HepG2 (cell line): ENCODE data around the gene SPIB. TPM values are rescaled to one million over a fixed set of nuclear protein-coding genes. Genes with fewer than 3 reads are reported as not detected.

Experiments used
- ARNTL ChIP-seq: sonication (generic); formaldehyde crosslinking; IDR thresholded peaks from 2 replicates; pipeline ENCODE4 v1.4.0; 2020; ENCODE audit warnings: mild to moderate bottlenecking, missing genetic modification reagents
- E2F5 ChIP-seq: sonication (generic); formaldehyde crosslinking; conservative IDR thresholded peaks from 2 replicates; pipeline ENCODE4 v1.4.0; 2020; ENCODE audit warnings: missing genetic modification reagents
- GLI4 ChIP-seq: sonication (generic); formaldehyde crosslinking; IDR thresholded peaks from 2 replicates; pipeline ENCODE4 v1.5.1; 2020; ENCODE audit warnings: missing genetic modification reagents, mild to moderate bottlenecking, moderate library complexity, borderline replicate concordance
- MED13 ChIP-seq: sonication (generic); formaldehyde crosslinking; IDR thresholded peaks from 2 replicates; pipeline ENCODE4 v1.5.0; 2020; ENCODE audit warnings: missing genetic modification reagents
- NFATC3 ChIP-seq: sonication (generic); formaldehyde crosslinking; IDR thresholded peaks from 2 replicates; pipeline ENCODE4 v1.5.1; 2020; ENCODE audit warnings: mild to moderate bottlenecking, missing genetic modification reagents
- PAXIP1 ChIP-seq: sonication (generic); formaldehyde crosslinking; conservative IDR thresholded peaks from 2 replicates; pipeline ENCODE4 v1.4.0; 2020; ENCODE audit warnings: mild to moderate bottlenecking, missing genetic modification reagents, moderate library complexity
- PHF20 ChIP-seq: sonication (generic); formaldehyde crosslinking; IDR thresholded peaks from 2 replicates; pipeline ENCODE4 v1.5.0; 2020; ENCODE audit warnings: mild to moderate bottlenecking, missing genetic modification reagents
- PHF8 ChIP-seq: sonication (generic); formaldehyde crosslinking; IDR thresholded peaks from 2 replicates; pipeline ENCODE4 v1.5.0; 2020; ENCODE audit warnings: missing genetic modification reagents
- TEAD3 ChIP-seq: optimal IDR thresholded peaks from 2 replicates; pipeline ENCODE3; 2016; ENCODE audit warnings: borderline replicate concordance
- TMF1 ChIP-seq: sonication (generic); formaldehyde crosslinking; IDR thresholded peaks from 2 replicates; pipeline ENCODE4 v1.8.1; 2022; ENCODE audit warnings: low read depth, missing genetic modification reagents
- ZC3H13 ChIP-seq: sonication (generic); formaldehyde crosslinking; IDR thresholded peaks from 2 replicates; pipeline ENCODE4 v1.8.1; 2023; ENCODE audit warnings: mild to moderate bottlenecking, missing genetic modification reagents, moderate library complexity
- ZNF501 ChIP-seq: sonication (generic); formaldehyde crosslinking; IDR thresholded peaks from 2 replicates; pipeline ENCODE4 v1.5.1; 2020; ENCODE audit warnings: mild to moderate bottlenecking, moderate library complexity, missing genetic modification reagents
- ZNF562 ChIP-seq: sonication (generic); formaldehyde crosslinking; IDR thresholded peaks from 2 replicates; pipeline ENCODE4 v1.8.0; 2022; ENCODE audit warnings: missing genetic modification reagents, borderline replicate concordance
- polyA plus RNA-seq, 8 experiments: library from polyadenylated mRNA; depleted of rRNA in 3 of 8; stranded (reverse) in 7 of 8; unstranded in 1 of 8; fragments of >200 nt; fragmentation: Illumina TruSeq in 4 of 8; extraction: Trizol in 4 of 8; gene quantifications; 2 replicates each; pipeline versions ENCODE4 v1.2.1 to v1.2.3, GENCODE V29; 2011 to 2016; ENCODE audit warnings: low read depth in 4 of 8, missing spikeins in 1 of 8, mixed read lengths in 1 of 8; ENCODE audit not compliant: insufficient read depth in 1 of 8
- total RNA-seq, 5 experiments: library from RNA; depleted of rRNA; stranded (reverse); fragments of >200 nt; fragmentation: Illumina TruSeq; extraction: Trizol; gene quantifications; 2 replicates each; pipeline ENCODE4 v1.2.3, GENCODE V29; 2016; ENCODE audit warnings: low read depth in 1 of 5
- TF ChIP-seq, protein P1 (sequence below): sonication (generic); formaldehyde crosslinking; IDR thresholded peaks from 2 replicates; pipeline ENCODE4 v1.4.0; 2020; ENCODE audit warnings: missing genetic modification reagents, mild to moderate bottlenecking, borderline replicate concordance
- TF ChIP-seq, protein P2 (sequence below): sonication (generic); formaldehyde crosslinking; IDR thresholded peaks from 2 replicates; pipeline ENCODE4 v1.4.0; 2020; ENCODE audit warnings: missing genetic modification reagents, borderline replicate concordance
- TF ChIP-seq, protein P3 (sequence below): sonication (generic); formaldehyde crosslinking; IDR thresholded peaks from 2 replicates; pipeline ENCODE4 v1.8.0; 2022; ENCODE audit warnings: mild to moderate bottlenecking, missing genetic modification reagents
- TF ChIP-seq, protein P4 (sequence below): sonication (generic); IDR thresholded peaks from 2 replicates; pipeline ENCODE4 v1.6.1; 2016; ENCODE audit warnings: low read depth, borderline replicate concordance

Gene SPIB
- total and polyA plus RNA-seq, 2 of the 13 experiments (the other 11 are each of a cell fraction or from before 2014, with no cell fraction given), result 0.04 TPM; not detected in 1

- TF ChIP-seq PAXIP1 (CRISPR knock-in tag) (peak; percentile 59), ARNTL (peak; percentile 39; the same call in 1 of the 2 replicates), GLI4 (CRISPR knock-in tag) (peak; percentile 86; the same call in 1 of the 2 replicates), TMF1 (CRISPR knock-in tag) (no peak), NFATC3 (CRISPR knock-in tag) (0 out of 2 replicates have a peak, but pooled peaks have one; percentile 43), TEAD3 (CRISPR knock-in tag) (peak; percentile 21), MED13 (CRISPR knock-in tag) (peak; percentile 73; the same call in 1 of the 2 replicates), E2F5 (peak; percentile 95), ZNF501 (CRISPR knock-in tag) (peak; percentile 38), ZC3H13 (CRISPR knock-in tag) (peak; percentile 94), PHF8 (CRISPR knock-in tag) (peak; percentile 78), PHF20 (CRISPR knock-in tag) (peak; percentile 50; the same call in 1 of the 2 replicates), ZNF562 (CRISPR knock-in tag) (no peak)
- TF ChIP-seq, protein P1, sequence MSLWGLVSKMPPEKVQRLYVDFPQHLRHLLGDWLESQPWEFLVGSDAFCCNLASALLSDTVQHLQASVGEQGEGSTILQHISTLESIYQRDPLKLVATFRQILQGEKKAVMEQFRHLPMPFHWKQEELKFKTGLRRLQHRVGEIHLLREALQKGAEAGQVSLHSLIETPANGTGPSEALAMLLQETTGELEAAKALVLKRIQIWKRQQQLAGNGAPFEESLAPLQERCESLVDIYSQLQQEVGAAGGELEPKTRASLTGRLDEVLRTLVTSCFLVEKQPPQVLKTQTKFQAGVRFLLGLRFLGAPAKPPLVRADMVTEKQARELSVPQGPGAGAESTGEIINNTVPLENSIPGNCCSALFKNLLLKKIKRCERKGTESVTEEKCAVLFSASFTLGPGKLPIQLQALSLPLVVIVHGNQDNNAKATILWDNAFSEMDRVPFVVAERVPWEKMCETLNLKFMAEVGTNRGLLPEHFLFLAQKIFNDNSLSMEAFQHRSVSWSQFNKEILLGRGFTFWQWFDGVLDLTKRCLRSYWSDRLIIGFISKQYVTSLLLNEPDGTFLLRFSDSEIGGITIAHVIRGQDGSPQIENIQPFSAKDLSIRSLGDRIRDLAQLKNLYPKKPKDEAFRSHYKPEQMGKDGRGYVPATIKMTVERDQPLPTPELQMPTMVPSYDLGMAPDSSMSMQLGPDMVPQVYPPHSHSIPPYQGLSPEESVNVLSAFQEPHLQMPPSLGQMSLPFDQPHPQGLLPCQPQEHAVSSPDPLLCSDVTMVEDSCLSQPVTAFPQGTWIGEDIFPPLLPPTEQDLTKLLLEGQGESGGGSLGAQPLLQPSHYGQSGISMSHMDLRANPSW, result no peak; the same call in 1 of the 2 replicates
- TF ChIP-seq, protein P2, sequence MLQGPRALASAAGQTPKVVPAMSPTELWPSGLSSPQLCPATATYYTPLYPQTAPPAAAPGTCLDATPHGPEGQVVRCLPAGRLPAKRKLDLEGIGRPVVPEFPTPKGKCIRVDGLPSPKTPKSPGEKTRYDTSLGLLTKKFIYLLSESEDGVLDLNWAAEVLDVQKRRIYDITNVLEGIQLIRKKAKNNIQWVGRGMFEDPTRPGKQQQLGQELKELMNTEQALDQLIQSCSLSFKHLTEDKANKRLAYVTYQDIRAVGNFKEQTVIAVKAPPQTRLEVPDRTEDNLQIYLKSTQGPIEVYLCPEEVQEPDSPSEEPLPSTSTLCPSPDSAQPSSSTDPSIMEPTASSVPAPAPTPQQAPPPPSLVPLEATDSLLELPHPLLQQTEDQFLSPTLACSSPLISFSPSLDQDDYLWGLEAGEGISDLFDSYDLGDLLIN (CRISPR knock-in tag), result peak; percentile 87; the same call in 1 of the 2 replicates
- TF ChIP-seq, protein P3, sequence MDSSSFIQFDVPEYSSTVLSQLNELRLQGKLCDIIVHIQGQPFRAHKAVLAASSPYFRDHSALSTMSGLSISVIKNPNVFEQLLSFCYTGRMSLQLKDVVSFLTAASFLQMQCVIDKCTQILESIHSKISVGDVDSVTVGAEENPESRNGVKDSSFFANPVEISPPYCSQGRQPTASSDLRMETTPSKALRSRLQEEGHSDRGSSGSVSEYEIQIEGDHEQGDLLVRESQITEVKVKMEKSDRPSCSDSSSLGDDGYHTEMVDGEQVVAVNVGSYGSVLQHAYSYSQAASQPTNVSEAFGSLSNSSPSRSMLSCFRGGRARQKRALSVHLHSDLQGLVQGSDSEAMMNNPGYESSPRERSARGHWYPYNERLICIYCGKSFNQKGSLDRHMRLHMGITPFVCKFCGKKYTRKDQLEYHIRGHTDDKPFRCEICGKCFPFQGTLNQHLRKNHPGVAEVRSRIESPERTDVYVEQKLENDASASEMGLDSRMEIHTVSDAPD (CRISPR knock-in tag), result no peak
- TF ChIP-seq, protein P4, sequence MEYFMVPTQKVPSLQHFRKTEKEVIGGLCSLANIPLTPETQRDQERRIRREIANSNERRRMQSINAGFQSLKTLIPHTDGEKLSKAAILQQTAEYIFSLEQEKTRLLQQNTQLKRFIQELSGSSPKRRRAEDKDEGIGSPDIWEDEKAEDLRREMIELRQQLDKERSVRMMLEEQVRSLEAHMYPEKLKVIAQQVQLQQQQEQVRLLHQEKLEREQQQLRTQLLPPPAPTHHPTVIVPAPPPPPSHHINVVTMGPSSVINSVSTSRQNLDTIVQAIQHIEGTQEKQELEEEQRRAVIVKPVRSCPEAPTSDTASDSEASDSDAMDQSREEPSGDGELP, result peak; percentile 65
Observed at GRCh38 chr19:50383852-50384684, 34.7 kb upstream of the SPIB start, which contains the start of gene POLD1 (continued).
